ENCODE data around the gene TGOLN2. TPM values are rescaled to one million over a fixed set of nuclear protein-coding genes. Genes with fewer than 3 reads are reported as not detected.
"Not testable (repeated sequence)": the region's sequence is repeated elsewhere in the genome, so short reads cannot be mapped to it uniquely, and the experiment has no call there.

The TGOLN2 gene
- 100 to 1,000 TPM in 2 of 5 donors, 10 to 100 TPM in 3; 77.4 to 106 (median 94.1) TPM for polyA plus RNA-seq (ENCODE audit: insufficient read depth in 1 of 5, insufficient read length in 5 of 5, low replicate concordance in 1 of 5)
- long read RNA-seq, donor 1, full-length matches to known transcripts = 12 of 68 reads
- long read RNA-seq, donor 1, partial matches to known transcripts = 56 of 68 reads
- long read RNA-seq, donor 1, other reads (novel, unspliced or antisense) = 0 of 68 reads
- long read RNA-seq, donor 2, full-length matches to known transcripts = 3 of 13 reads
- long read RNA-seq, donor 2, partial matches to known transcripts = 10 of 13 reads
- long read RNA-seq, donor 2, other reads (novel, unspliced or antisense) = 0 of 13 reads
- long read RNA-seq, donor 3, full-length matches to known transcripts = 5 of 74 reads
- long read RNA-seq, donor 3, partial matches to known transcripts = 69 of 74 reads
- long read RNA-seq, donor 3, other reads (novel, unspliced or antisense) = 0 of 74 reads
- long read RNA-seq, donor 4, full-length matches to known transcripts = 3 of 31 reads
- long read RNA-seq, donor 4, partial matches to known transcripts = 28 of 31 reads
- long read RNA-seq, donor 4, other reads (novel, unspliced or antisense) = 0 of 31 reads
- long read RNA-seq, donor 5, full-length matches to known transcripts = 7 of 42 reads
- long read RNA-seq, donor 5, partial matches to known transcripts = 35 of 42 reads
- long read RNA-seq, donor 5, other reads (novel, unspliced or antisense) = 0 of 42 reads
- long read RNA-seq, donor 6, full-length matches to known transcripts = 11 of 62 reads
- long read RNA-seq, donor 6, partial matches to known transcripts = 51 of 62 reads
- long read RNA-seq, donor 6, other reads (novel, unspliced or antisense) = 0 of 62 reads
- long read RNA-seq, donor 7, full-length matches to known transcripts = 5 of 16 reads
- long read RNA-seq, donor 7, partial matches to known transcripts = 11 of 16 reads
- long read RNA-seq, donor 7, other reads (novel, unspliced or antisense) = 0 of 16 reads
- long read RNA-seq, donor 8, full-length matches to known transcripts = 1 of 11 reads
- long read RNA-seq, donor 8, partial matches to known transcripts = 10 of 11 reads
- long read RNA-seq, donor 8, other reads (novel, unspliced or antisense) = 0 of 11 reads

- DNase-seq = peak; percentile 93 to 94
These were observed at the start of gene TGOLN2 for GRCh38 chr2:85327822-85328617. TGOLN2 (minus strand) TSS chr2:85327989; CDS start chr2:85327962, 27 bp downstream.

GRCh38 chr2:85377083-85377482, 49.3 kb upstream of the TGOLN2 start:
- no peak for DNase-seq

GRCh38 chr2:85376291-85377065, 48.7 kb upstream of the TGOLN2 start:
- DNase-seq = no peak

GRCh38 chr2:85371045-85371444, 43.3 kb upstream of the TGOLN2 start:
- DNase-seq = no peak

GRCh38 chr2:85369500-85369899, 41.7 kb upstream of the TGOLN2 start:
- no peak for DNase-seq

- DNase-seq = no peak
These were observed 41.1 kb upstream of the TGOLN2 start for GRCh38 chr2:85368921-85369320.

- DNase-seq = no peak
These were observed 39.4 kb upstream of the TGOLN2 start for GRCh38 chr2:85367180-85367579.

- DNase-seq = not testable (repeated sequence)
These were observed 35.0 kb upstream of the TGOLN2 start for GRCh38 chr2:85362653-85363387.

- no peak for DNase-seq
These were observed 29.9 kb upstream of the TGOLN2 start for GRCh38 chr2:85357736-85358135.

GRCh38 chr2:85356186-85356585, 28.4 kb upstream of the TGOLN2 start:
- no peak for DNase-seq

- no peak for DNase-seq
These were observed 27.7 kb upstream of the TGOLN2 start for GRCh38 chr2:85355521-85355920.

- DNase-seq = no peak
These were observed 27.3 kb upstream of the TGOLN2 start for GRCh38 chr2:85355073-85355410.

- DNase-seq = peak; percentile 96 to 98
These were observed 26.7 kb upstream of the TGOLN2 start, which contains the start of the genes ELMOD3 and RETSAT for GRCh38 chr2:85354286-85355072. ELMOD3 (plus strand) TSS chr2:85354769; CDS start chr2:85357199, 2,430 bp downstream. RETSAT (minus strand) TSS chr2:85354528; CDS start chr2:85354507, 21 bp downstream.

GRCh38 chr2:85353876-85354285, 26.1 kb upstream of the TGOLN2 start:
- DNase-seq = no peak

GRCh38 chr2:85347599-85347998, 19.8 kb upstream of the TGOLN2 start:
- no peak for DNase-seq

- no peak for DNase-seq
These were observed 16.7 kb upstream of the TGOLN2 start for GRCh38 chr2:85344356-85344954.

- not testable (repeated sequence) for DNase-seq
These were observed 15.6 kb upstream of the TGOLN2 start for GRCh38 chr2:85343207-85343895.

- no peak for DNase-seq
These were observed 14.4 kb upstream of the TGOLN2 start for GRCh38 chr2:85342156-85342555.

Measured in right lung (tissue), 10 donors.